GM19193 (cell line): Measurements from ENCODE around the gene TST.

Source experiments
- POLR2A ChIP-seq: IDR thresholded peaks from 4 replicates; pipeline ENCODE4 v1.6.1; 2011; ENCODE audit not compliant: insufficient read depth, insufficient read length; ENCODE audit errors: extremely low read depth

Gene TST

GRCh38 chr22:37045958-37046357, 26.7 kb upstream of the TST start:
- TF ChIP-seq POLR2A, result no peak

- TF ChIP-seq POLR2A, result no peak
These were observed 25.7 kb upstream of the TST start for GRCh38 chr22:37044634-37045625.

GRCh38 chr22:37043828-37044538, 24.7 kb upstream of the TST start:
- TF ChIP-seq POLR2A, result no peak

- TF ChIP-seq POLR2A, result no peak
These were observed 24.1 kb upstream of the TST start for GRCh38 chr22:37043209-37043827.

- TF ChIP-seq POLR2A, result no peak
These were observed 20.2 kb upstream of the TST start for GRCh38 chr22:37039466-37039865.

GRCh38 chr22:37037669-37038068, 18.4 kb upstream of the TST start:
- no peak for TF ChIP-seq POLR2A

- TF ChIP-seq POLR2A, result no peak
These were observed 17.6 kb upstream of the TST start for GRCh38 chr22:37036655-37037377.

GRCh38 chr22:37033605-37034430, 14.6 kb upstream of the TST start:
- no peak for TF ChIP-seq POLR2A

GRCh38 chr22:37032535-37033460, 13.6 kb upstream of the TST start:
- TF ChIP-seq POLR2A, result no peak

- TF ChIP-seq POLR2A, result no peak
These were observed 12.9 kb upstream of the TST start for GRCh38 chr22:37032134-37032534.

GRCh38 chr22:37030560-37031281, 11.5 kb upstream of the TST start:
- no peak for TF ChIP-seq POLR2A
